Panc1 (cell line): Measurements from ENCODE around the gene ARHGAP4. TPM values are rescaled to one million over a fixed set of nuclear protein-coding genes. Genes with fewer than 3 reads are reported as not detected.
A peak's percentile ranks its signal among the peaks of the same experiment; 100 is the strongest.

Experiments used
- ATAC-seq: fragments of 200-7000 bp; cut with Tn5 transposase; 2 replicates; pipeline ENCODE4 v1.9.1; 2020; ENCODE audit warnings: mild to moderate bottlenecking, moderate library complexity
- BruUV-seq: library from RNA; stranded (reverse); fragments of 400-500 nt; replicated peaks from 2 replicates; lab custom pipeline; 2021; lab: Mats Ljungman, UMichigan
- CTCF ChIA-PET: fragments of 300-600 bp; sonication (Branson Sonifier 250); formaldehyde crosslinking; loops from one replicate; lab custom pipeline; 2022; ENCODE audit warnings: antibody characterized with exemption; lab: Charles Lee
- POLR2A ChIA-PET: fragments of 300-600 bp; sonication (Branson Sonifier 250); formaldehyde crosslinking; loops from one replicate; lab custom pipeline; 2022; ENCODE audit warnings: antibody characterized with exemption; lab: Charles Lee
- DNase-seq: peaks from one replicate; pipeline ENCODE4 v3.0.0-alpha.2; 2010; ENCODE audit warnings: low read depth, low spot score
- H3K27ac ChIP-seq: 2 replicates; pipeline ENCODE4 v1.5.1; 2011; ENCODE audit warnings: mild to moderate bottlenecking, low read length, inconsistent platforms
- H3K27me3 ChIP-seq: fragments of 200-500 bp; sonication (Bioruptor generic); 2 replicates; pipeline ENCODE4 v1.6.0; 2014; ENCODE audit warnings: low read length, inconsistent platforms; ENCODE audit not compliant: control insufficient read depth, insufficient read depth
- H3K36me3 ChIP-seq: fragments of 200-500 bp; sonication (Bioruptor generic); 2 replicates; pipeline ENCODE4 v1.5.1; 2014; ENCODE audit warnings: inconsistent platforms, mild to moderate bottlenecking, low read length, moderate library complexity; ENCODE audit not compliant: control insufficient read depth, insufficient read depth
- H3K4me1 ChIP-seq: 2 replicates; pipeline ENCODE4 v1.5.1; 2011; ENCODE audit warnings: inconsistent platforms, mild to moderate bottlenecking, low read length, moderate library complexity; ENCODE audit not compliant: control insufficient read depth, insufficient read depth
- H3K4me3 ChIP-seq, 2 experiments: 2 replicates each; pipeline ENCODE4 v1.5.1; 2011 to 2012; ENCODE audit warnings: low read depth in 2 of 2, low read length in 2 of 2, mild to moderate bottlenecking in 2 of 2, inconsistent platforms in 1 of 2, moderate library complexity in 1 of 2
- H3K9me3 ChIP-seq: fragments of 200-500 bp; sonication (Bioruptor generic); 2 replicates; pipeline ENCODE4 v1.5.1; 2014; ENCODE audit warnings: low read depth, mild to moderate bottlenecking, inconsistent platforms, low read length, moderate library complexity; ENCODE audit not compliant: control insufficient read depth, insufficient read depth
- CTCF ChIP-seq: fragments of 450-650 bp; IDR thresholded peaks from 2 replicates; pipeline ENCODE4 v1.5.1; 2017; ENCODE audit warnings: mild to moderate bottlenecking
- POLR2AphosphoS5 ChIP-seq: IDR thresholded peaks from 2 replicates; pipeline ENCODE4 v1.6.1; 2012; ENCODE audit warnings: mild to moderate bottlenecking, low read depth, low read length, moderate library complexity
- REST ChIP-seq, 2 experiments: IDR thresholded peaks; 2 replicates each; pipeline ENCODE4 v1.6.1; 2011 to 2012; ENCODE audit warnings: low read depth in 2 of 2, control low read depth in 1 of 2, low read length in 1 of 2, mild to moderate bottlenecking in 1 of 2, moderate library complexity in 1 of 2; ENCODE audit not compliant: insufficient read depth in 1 of 2
- SIN3A ChIP-seq: IDR thresholded peaks from 2 replicates; pipeline ENCODE4 v1.6.1; 2012; ENCODE audit warnings: low read depth, mild to moderate bottlenecking, low read length, moderate library complexity, borderline replicate concordance; ENCODE audit not compliant: insufficient read depth
- TCF7L2 ChIP-seq: IDR thresholded peaks from 2 replicates; pipeline ENCODE4 v1.6.1; 2011; ENCODE audit warnings: mild to moderate bottlenecking, low read depth, low read length, inconsistent platforms
- in situ Hi-C: cut with HindIII; loops from 2 replicates; pipeline ENCODE4 v1.10.0; 2016; ENCODE audit warnings: low sequenced_read_pairs, low pct_unique_long_range_greater_than_20kb
- intact Hi-C: fragments of 100-400 bp; cut with micrococcal nuclease; formaldehyde crosslinking; loops from one replicate; pipeline ENCODE4 v1.10.0; 2022; ENCODE audit not compliant: unreplicated experiment
- total RNA-seq: library from RNA; stranded (reverse); gene quantifications from one replicate; pipeline ENCODE4 v1.2.1, GENCODE V29; 2021; ENCODE audit not compliant: unreplicated experiment

Gene ARHGAP4
- total RNA-seq, 1 experiment from 2014 or later, result 225 TPM

GRCh38 chrX:153885968-153886903 is 39.8 kb downstream of the ARHGAP4 start, which contains the start of gene L1CAM:
L1CAM (minus strand) TSS chrX:153886173; CDS start chrX:153875836, 10,337 bp downstream.
- intact Hi-C loops, result loop anchor here (10.0 kb wide), 2 partner anchors 81 to 121 kb away; partner anchors contain the start of gene PLXNB3
- ChIA-PET POLR2A (interaction anchor here (0.7 kb wide), 1 partner anchor 424 kb away, joined by 7 read pairs; no protein-coding TSS in a partner anchor), CTCF (interaction anchor here (0.6 to 1.6 kb wide), 2 partner anchors 37 to 199 kb away, joined by 3 to 10 read pairs; partner anchors contain the start of gene SLC6A8)
- Histone ChIP-seq H3K36me3 (no peaks in the 10 kb centered on the region), H3K4me1 (peaks cover 57% of the 10 kb centered on the region), H3K27me3 (no peaks in the 10 kb centered on the region), H3K27ac (peak within 1 kb of the TSS; percentile 89), H3K9me3 (no peaks in the 10 kb centered on the region), H3K4me3 (peak within 1 kb of the TSS; percentile 62 to 74)
- ATAC-seq (peak; percentile 56), DNase-seq (no peak)
- TF ChIP-seq TCF7L2, result no peak
- peak; percentile 20; the same call in 1 of the 2 replicates for TF ChIP-seq POLR2AphosphoS5
- TF ChIP-seq CTCF, result no peak
- TF ChIP-seq SIN3A, result 0 out of 2 replicates have a peak, but pooled peaks have one; percentile 37
- no peak for TF ChIP-seq REST (IDR thresholded peaks at IDR 0.05; ENCODE audit: insufficient read depth in 1 of 2, low read depth in 2 of 2, low read length in 1 of 2)
- BruUV-seq, result no TSS peak
- in situ Hi-C loops, result no loop called here

DNA sequence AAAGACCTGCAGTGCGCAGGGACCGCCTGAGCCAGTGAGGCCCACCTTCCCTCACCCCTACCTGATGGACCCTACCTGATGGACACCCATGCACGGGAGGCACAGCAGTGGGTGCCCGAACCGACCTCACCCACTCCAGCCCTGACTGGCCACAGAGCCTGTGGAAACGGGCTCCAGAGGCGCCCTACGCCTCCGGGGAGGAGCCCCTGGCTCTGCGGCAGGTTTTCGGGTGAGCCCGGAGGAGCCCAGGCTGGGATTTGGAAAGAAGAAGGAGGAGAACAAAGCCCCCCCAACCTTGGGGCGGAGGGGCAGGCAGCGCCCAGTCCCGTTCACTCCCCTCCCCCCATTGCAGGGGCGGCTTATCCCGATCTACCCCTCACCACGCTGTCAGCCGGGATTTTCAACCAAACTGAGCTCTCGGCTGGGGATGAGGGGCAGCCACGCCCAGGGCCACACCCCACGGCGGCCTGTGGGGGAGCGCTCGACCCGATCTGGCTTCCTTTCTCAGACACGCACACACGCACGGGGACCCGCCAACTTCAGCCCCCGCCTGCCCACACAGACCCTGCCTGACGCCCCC is 40.8 kb downstream of the ARHGAP4 start:
- ChIA-PET CTCF (interaction anchor here (0.6 kb wide), 1 partner anchor 80 kb away, joined by 4 read pairs; no protein-coding TSS in a partner anchor), POLR2A (interaction anchor here (0.6 kb wide), 1 partner anchor 24 kb away, joined by 3 read pairs; no protein-coding TSS in a partner anchor)
- DNase-seq (no peak), ATAC-seq (peak; percentile 43)
- intact Hi-C loops, result loop anchor here (10.0 kb wide), 2 partner anchors 80 to 120 kb away; partner anchors contain the start of gene PLXNB3
- peak overlapping the region; percentile 62 to 74 for H3K4me3 ChIP-seq
- no peaks in the 10 kb centered on the region for H3K36me3 ChIP-seq
- no peaks in the 10 kb centered on the region for H3K27me3 ChIP-seq
- peaks cover 67% of the 10 kb centered on the region for H3K4me1 ChIP-seq
- in situ Hi-C loops, result no loop called here
- no peaks in the 10 kb centered on the region for H3K9me3 ChIP-seq
- TF ChIP-seq TCF7L2 (no peak), POLR2AphosphoS5 (no peak; the same call in 1 of the 2 replicates), REST (IDR thresholded peaks at IDR 0.05; ENCODE audit: insufficient read depth in 1 of 2, low read depth in 2 of 2, low read length in 1 of 2) (no peak), SIN3A (no peak), CTCF (no peak)
- no TSS peak for BruUV-seq
- peak overlapping the region; percentile 89 for H3K27ac ChIP-seq
